ENCODE results near the gene ADAP1. TPM values are rescaled to one million over a fixed set of nuclear protein-coding genes. Genes with fewer than 3 reads are reported as not detected.

Gene ADAP1
- total RNA-seq, 1 experiment from 2014 or later, result 77.6 TPM

- POLR2A ChIA-PET, result no interaction called here
- Mint-ChIP-seq H3K4me1 (ENCODE audit: low read depth, unreplicated experiment) (peaks cover 6% of the 10 kb centered on the region), H3K27me3 (ENCODE audit: insufficient read depth, unreplicated experiment) (no peaks in the 10 kb centered on the region), H3K36me3 (ENCODE audit: insufficient read depth, unreplicated experiment) (peaks cover 28% of the 10 kb centered on the region), H3K4me3 (ENCODE audit: unreplicated experiment) (no peak overlapping the region), H3K27ac (ENCODE audit: unreplicated experiment) (no peak overlapping the region), H3K9me3 (ENCODE audit: unreplicated experiment) (no peaks in the 10 kb centered on the region)
- no peak for TF ChIP-seq CTCF (IDR thresholded peaks at IDR 0.05; ENCODE audit: insufficient read depth in 1 of 2, low read depth in 1 of 2, low read length in 1 of 2, severe bottlenecking in 1 of 2, unreplicated experiment in 1 of 2)
- H3K27me3 ChIP-seq (replicated peaks; ENCODE audit: control insufficient read depth, insufficient read depth, low read length), result no peaks in the 10 kb centered on the region
- CTCF ChIA-PET, result no interaction called here
- DNase-seq, result peak in 1 of 2 experiments; percentile 30
- no peak overlapping the region for H3K4me3 ChIP-seq (ENCODE audit: low read depth, low read length)
- no peaks in the 10 kb centered on the region for H3K9me3 ChIP-seq
- H3K36me3 ChIP-seq (ENCODE audit: control insufficient read depth, insufficient read depth, low read length), result no peaks in the 10 kb centered on the region; the same call in 1 of the 2 replicates
- BruUV-seq (replicated peaks), result no TSS peak
- intact Hi-C loops (cut with micrococcal nuclease; ENCODE audit: unreplicated experiment), result no loop called here
- H3K4me1 ChIP-seq, result no peaks in the 10 kb centered on the region
Observed at GRCh38 chr7:918441-919113, 35.9 kb downstream of the ADAP1 start.

- Mint-ChIP-seq H3K27me3 (ENCODE audit: insufficient read depth, unreplicated experiment) (no peaks in the 10 kb centered on the region), H3K4me3 (ENCODE audit: unreplicated experiment) (no peak overlapping the region), H3K9me3 (ENCODE audit: unreplicated experiment) (no peaks in the 10 kb centered on the region), H3K27ac (ENCODE audit: unreplicated experiment) (no peak overlapping the region), H3K36me3 (ENCODE audit: insufficient read depth, unreplicated experiment) (peaks cover 28% of the 10 kb centered on the region), H3K4me1 (ENCODE audit: low read depth, unreplicated experiment) (peaks cover 6% of the 10 kb centered on the region)
- ChIA-PET CTCF (no interaction called here), POLR2A (no interaction called here)
- TF ChIP-seq CTCF (IDR thresholded peaks at IDR 0.05; ENCODE audit: insufficient read depth in 1 of 2, low read depth in 1 of 2, low read length in 1 of 2, severe bottlenecking in 1 of 2, unreplicated experiment in 1 of 2), result no peak
- intact Hi-C loops (cut with micrococcal nuclease; ENCODE audit: unreplicated experiment), result no loop called here
- no peaks in the 10 kb centered on the region for H3K27me3 ChIP-seq (replicated peaks; ENCODE audit: control insufficient read depth, insufficient read depth, low read length)
- no peak overlapping the region for H3K4me3 ChIP-seq (ENCODE audit: low read depth, low read length)
- no peaks in the 10 kb centered on the region for H3K4me1 ChIP-seq
- no TSS peak for BruUV-seq (replicated peaks)
- H3K36me3 ChIP-seq (ENCODE audit: control insufficient read depth, insufficient read depth, low read length), result no peaks in the 10 kb centered on the region; the same call in 1 of the 2 replicates
- no peaks in the 10 kb centered on the region for H3K9me3 ChIP-seq
- DNase-seq, result no peak
Observed at GRCh38 chr7:918118-918425, 36.4 kb downstream of the ADAP1 start.

- H3K9me3 ChIP-seq, result no peaks in the 10 kb centered on the region
- H3K27me3 Mint-ChIP-seq (ENCODE audit: insufficient read depth, unreplicated experiment), result no peaks in the 10 kb centered on the region
- H3K4me1 Mint-ChIP-seq (ENCODE audit: low read depth, unreplicated experiment), result peaks cover 6% of the 10 kb centered on the region
- H3K36me3 Mint-ChIP-seq (ENCODE audit: insufficient read depth, unreplicated experiment), result peaks cover 32% of the 10 kb centered on the region
- POLR2A ChIA-PET, result no interaction called here
- BruUV-seq (replicated peaks), result no TSS peak
- no peak overlapping the region for H3K27ac Mint-ChIP-seq (ENCODE audit: unreplicated experiment)
- CTCF ChIA-PET, result no interaction called here
- H3K4me1 ChIP-seq, result no peaks in the 10 kb centered on the region
- DNase-seq, result no peak
- H3K4me3 ChIP-seq (ENCODE audit: low read depth, low read length), result no peak overlapping the region
- H3K9me3 Mint-ChIP-seq (ENCODE audit: unreplicated experiment), result no peaks in the 10 kb centered on the region
- no peaks in the 10 kb centered on the region; the same call in 1 of the 2 replicates for H3K36me3 ChIP-seq (ENCODE audit: control insufficient read depth, insufficient read depth, low read length)
- H3K27me3 ChIP-seq (replicated peaks; ENCODE audit: control insufficient read depth, insufficient read depth, low read length), result no peaks in the 10 kb centered on the region
- H3K4me3 Mint-ChIP-seq (ENCODE audit: unreplicated experiment), result no peak overlapping the region
- intact Hi-C loops (cut with micrococcal nuclease; ENCODE audit: unreplicated experiment), result no loop called here
- TF ChIP-seq CTCF (IDR thresholded peaks at IDR 0.05; ENCODE audit: insufficient read depth in 1 of 2, low read depth in 1 of 2, low read length in 1 of 2, severe bottlenecking in 1 of 2, unreplicated experiment in 1 of 2), result no peak
Observed at GRCh38 chr7:917255-918117, 37.0 kb downstream of the ADAP1 start.

Data from Caco-2 (cell line).